A673 (cell line): Measurements from ENCODE around the gene ADIG. TPM values are rescaled to one million over a fixed set of nuclear protein-coding genes. Genes with fewer than 3 reads are reported as not detected.

Experiments
- BruUV-seq: library from RNA; stranded (reverse); fragments of 400-500 nt; replicated peaks from 2 replicates; lab custom pipeline; 2021; lab: Mats Ljungman, UMichigan
- CTCF ChIA-PET: fragments of 300-600 bp; sonication (Branson Sonifier 250); formaldehyde crosslinking; loops from one replicate; lab custom pipeline; 2022; ENCODE audit warnings: antibody characterized with exemption; lab: Charles Lee
- POLR2A ChIA-PET: fragments of 300-600 bp; sonication (Branson Sonifier 250); formaldehyde crosslinking; loops from one replicate; lab custom pipeline; 2022; ENCODE audit warnings: antibody characterized with exemption; ENCODE audit not compliant: low non-redundant PET; lab: Charles Lee
- DNase-seq: peaks from one replicate; pipeline ENCODE4 v3.0.0-alpha.2; 2015; ENCODE audit warnings: low spot score
- H3K27ac ChIP-seq: fragments of 200-600 bp; sonication (generic); 2 replicates; pipeline ENCODE4 v1.5.1; 2016; ENCODE audit warnings: mixed run types, low read depth, mild to moderate bottlenecking, mixed read lengths, antibody characterized with exemption, low read length; ENCODE audit not compliant: poor library complexity, severe bottlenecking
- H3K27me3 ChIP-seq: fragments of 200-600 bp; sonication (generic); replicated peaks from 2 replicates; pipeline ENCODE4 v1.6.1; 2017; ENCODE audit warnings: mixed run types, low read depth, mild to moderate bottlenecking, mixed read lengths, antibody characterized with exemption, low read length; ENCODE audit not compliant: insufficient read depth, poor library complexity
- H3K36me3 ChIP-seq: fragments of 200-600 bp; sonication (generic); 2 replicates; pipeline ENCODE4 v1.6.1; 2016; ENCODE audit warnings: mixed run types, mild to moderate bottlenecking, mixed read lengths, antibody characterized with exemption, low read length; ENCODE audit not compliant: insufficient read depth, poor library complexity, severe bottlenecking
- H3K4me1 ChIP-seq: fragments of 200-600 bp; sonication (generic); 2 replicates; pipeline ENCODE4 v1.6.1; 2017; ENCODE audit warnings: mixed run types, mild to moderate bottlenecking, mixed read lengths, antibody characterized with exemption, low read length; ENCODE audit not compliant: insufficient read depth, poor library complexity, severe bottlenecking
- H3K4me3 ChIP-seq: fragments of 200-600 bp; sonication (generic); 2 replicates; pipeline ENCODE4 v1.5.1; 2016; ENCODE audit warnings: low read depth, mixed run types, mild to moderate bottlenecking, mixed read lengths, low read length; ENCODE audit not compliant: poor library complexity, severe bottlenecking
- H3K9me3 ChIP-seq: fragments of 200-600 bp; sonication (generic); 2 replicates; pipeline ENCODE4 v1.6.1; 2016; ENCODE audit warnings: mixed run types, low read depth, mild to moderate bottlenecking, mixed read lengths, antibody characterized with exemption, low read length; ENCODE audit not compliant: poor library complexity, severe bottlenecking
- CTCF ChIP-seq: fragments of 300-800, 200-600 bp; sonication (generic); conservative IDR thresholded peaks from 2 replicates; pipeline ENCODE4 v1.5.1; 2017; ENCODE audit warnings: low read depth, mild to moderate bottlenecking, antibody characterized with exemption, low read length, moderate library complexity, mixed read lengths
- EZH2 ChIP-seq: fragments of 200-600 bp; sonication (generic); IDR thresholded peaks from 2 replicates; pipeline ENCODE4 v1.6.1; 2017; ENCODE audit warnings: borderline replicate concordance, low read depth, mild to moderate bottlenecking, mixed read lengths, antibody characterized with exemption, low read length; ENCODE audit not compliant: poor library complexity, severe bottlenecking
- intact Hi-C: fragments of 100-400 bp; cut with micrococcal nuclease; formaldehyde crosslinking; loops from one replicate; pipeline ENCODE4 v1.10.0; 2022; ENCODE audit not compliant: unreplicated experiment
- total RNA-seq: library from RNA; stranded (reverse); gene quantifications from 2 replicates; pipeline ENCODE4 v1.2.3, GENCODE V29; 2021

The ADIG gene
- total RNA-seq, 1 experiment from 2014 or later, result not detected

- CTCF ChIA-PET, result no interaction called here
- Histone ChIP-seq H3K27ac (no peak overlapping the region), H3K4me1 (no peaks in the 10 kb centered on the region), H3K27me3 (peaks cover 24% of the 10 kb centered on the region), H3K36me3 (no peaks in the 10 kb centered on the region), H3K9me3 (no peaks in the 10 kb centered on the region), H3K4me3 (no peak overlapping the region)
- intact Hi-C loops, result no loop called here
- POLR2A ChIA-PET, result no interaction called here
- TF ChIP-seq CTCF, result no peak
- no peak for TF ChIP-seq EZH2
- no TSS peak for BruUV-seq
- no peak for DNase-seq
Measured at GRCh38 chr20:38624084-38624483, 43.1 kb downstream of the ADIG start.

GRCh38 chr20:38625896-38626295 lies 44.9 kb downstream of the ADIG start:
- H3K27ac ChIP-seq, result no peak overlapping the region
- TF ChIP-seq CTCF, result no peak
- TF ChIP-seq EZH2, result no peak
- H3K36me3 ChIP-seq, result no peaks in the 10 kb centered on the region
- no peak for DNase-seq
- ChIA-PET CTCF (no interaction called here), POLR2A (no interaction called here)
- no TSS peak for BruUV-seq
- H3K27me3 ChIP-seq, result peaks cover 7% of the 10 kb centered on the region
- no peaks in the 10 kb centered on the region for H3K4me1 ChIP-seq
- intact Hi-C loops, result no loop called here
- no peaks in the 10 kb centered on the region for H3K9me3 ChIP-seq
- no peak overlapping the region for H3K4me3 ChIP-seq

GRCh38 chr20:38626921-38627659 lies 46.1 kb downstream of the ADIG start:
- intact Hi-C loops, result no loop called here
- POLR2A ChIA-PET, result no interaction called here
- no peaks in the 10 kb centered on the region for H3K36me3 ChIP-seq
- H3K4me3 ChIP-seq, result no peak overlapping the region
- no peak for TF ChIP-seq EZH2
- no peak for TF ChIP-seq CTCF
- no peak overlapping the region for H3K27ac ChIP-seq
- H3K4me1 ChIP-seq, result no peaks in the 10 kb centered on the region
- no peaks in the 10 kb centered on the region for H3K9me3 ChIP-seq
- no peaks in the 10 kb centered on the region for H3K27me3 ChIP-seq
- CTCF ChIA-PET, result no interaction called here
- no TSS peak for BruUV-seq
- DNase-seq, result no peak
